Suprapubic skin (tissue), 3 donors: Measurements from ENCODE around the gene TRIM22.

Source experiments
- POLR2A ChIP-seq, 2 donors: fragments of 450-650 bp; IDR thresholded peaks; one replicate each; pipeline ENCODE4 v1.6.1; 2017; ENCODE audit warnings: antibody characterized with exemption in 2 of 2, mild to moderate bottlenecking in 2 of 2, moderate library complexity in 2 of 2
- TF ChIP-seq, protein P1 (sequence below), 2 donors: fragments of 200-600 bp in 1 of 2; fragments of 450-650 bp in 1 of 2; sonication (generic) in 1 of 2; IDR thresholded peaks; one replicate each; pipeline ENCODE4 v1.5.1; 2016 to 2019; ENCODE audit warnings: antibody characterized with exemption in 2 of 2, mild to moderate bottlenecking in 1 of 2, moderate library complexity in 1 of 2

DNA sequence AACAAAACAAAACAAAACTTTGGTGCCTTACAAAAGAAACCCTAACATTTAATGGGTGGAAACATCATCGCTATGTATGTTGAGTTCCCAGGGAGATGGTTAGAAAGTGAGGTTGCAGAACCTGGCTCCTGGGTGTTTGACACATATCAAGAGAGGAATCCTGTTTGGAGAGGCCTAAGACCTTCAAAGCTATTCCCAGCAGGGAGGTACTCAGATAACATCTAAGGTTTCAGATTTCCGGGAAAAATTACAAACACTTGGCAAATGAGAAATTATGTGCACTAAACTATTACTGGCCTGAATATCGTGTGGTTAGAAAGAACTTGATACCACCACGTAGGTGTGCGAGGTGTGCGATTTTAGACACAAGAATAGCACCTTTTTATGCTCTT, 23.2 kb upstream of the TRIM22 start:
- TF ChIP-seq POLR2A (IDR thresholded peaks at IDR 0.05), result no peak
- TF ChIP-seq, protein P1, sequence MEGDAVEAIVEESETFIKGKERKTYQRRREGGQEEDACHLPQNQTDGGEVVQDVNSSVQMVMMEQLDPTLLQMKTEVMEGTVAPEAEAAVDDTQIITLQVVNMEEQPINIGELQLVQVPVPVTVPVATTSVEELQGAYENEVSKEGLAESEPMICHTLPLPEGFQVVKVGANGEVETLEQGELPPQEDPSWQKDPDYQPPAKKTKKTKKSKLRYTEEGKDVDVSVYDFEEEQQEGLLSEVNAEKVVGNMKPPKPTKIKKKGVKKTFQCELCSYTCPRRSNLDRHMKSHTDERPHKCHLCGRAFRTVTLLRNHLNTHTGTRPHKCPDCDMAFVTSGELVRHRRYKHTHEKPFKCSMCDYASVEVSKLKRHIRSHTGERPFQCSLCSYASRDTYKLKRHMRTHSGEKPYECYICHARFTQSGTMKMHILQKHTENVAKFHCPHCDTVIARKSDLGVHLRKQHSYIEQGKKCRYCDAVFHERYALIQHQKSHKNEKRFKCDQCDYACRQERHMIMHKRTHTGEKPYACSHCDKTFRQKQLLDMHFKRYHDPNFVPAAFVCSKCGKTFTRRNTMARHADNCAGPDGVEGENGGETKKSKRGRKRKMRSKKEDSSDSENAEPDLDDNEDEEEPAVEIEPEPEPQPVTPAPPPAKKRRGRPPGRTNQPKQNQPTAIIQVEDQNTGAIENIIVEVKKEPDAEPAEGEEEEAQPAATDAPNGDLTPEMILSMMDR (IDR thresholded peaks at IDR 0.05), result no peak
